ENCODE measurements around the gene PARP3. TPM values are rescaled to one million over a fixed set of nuclear protein-coding genes. Genes with fewer than 3 reads are reported as not detected.

The PARP3 gene
- polyA plus RNA-seq, 1 of the 3 experiments (the other 2 are of a cell fraction): 31.1 TPM

GRCh38 chr3:51963951-51964451 lies 21.8 kb downstream of the PARP3 start:
- no peak overlapping the region for H2AFZ ChIP-seq (ENCODE audit: low read depth)
- peak; percentile 40 for DNase-seq
- no peak overlapping the region for H3K4me2 ChIP-seq
- peaks cover 4 to 41% of the 10 kb centered on the region in 2 experiments; a peak in 2 of 4 replicates for H3K4me1 ChIP-seq (ENCODE audit: control insufficient read depth in 1 of 2, insufficient read depth in 2 of 2, low read depth in 1 of 2, low read length in 1 of 2)
- H3K4me3 ChIP-seq (ENCODE audit: low read depth in 2 of 2, low read length in 1 of 2): no peak overlapping the region
- no peaks in the 10 kb centered on the region for H3K9me2 ChIP-seq
- CTCF ChIA-PET: interaction anchor here (0.8 to 10.7 kb wide), 5 partner anchors 9 to 22 kb away, joined by 4 to 84 read pairs (median 8); partner anchors contain the start of genes ABHD14A, ABHD14B, ACY1 and GPR62
- H3F3A ChIP-seq (replicated peaks; ENCODE audit: insufficient read depth): peaks cover 6% of the 10 kb centered on the region
- WGBS (ENCODE audit: low lambda C conversion rate): 100% methylated on average over 1 of the region's 12 CpGs
- H3K79me2 ChIP-seq (ENCODE audit: insufficient read depth): peaks cover 39% of the 10 kb centered on the region
- POLR2A ChIA-PET: interaction anchor here (1.0 to 1.8 kb wide), 3 partner anchors 10 to 21 kb away, joined by 3 to 11 read pairs (median 3); partner anchors contain the start of gene ABHD14B
- no peak overlapping the region for H3K9ac ChIP-seq
- no peaks in the 10 kb centered on the region for H3K27me3 ChIP-seq (ENCODE audit: insufficient read depth)
- no peaks in the 10 kb centered on the region for H3K9me3 ChIP-seq
- H3K36me3 ChIP-seq (replicated peaks in 1 of 2; ENCODE audit: control insufficient read depth in 1 of 2, insufficient read depth in 2 of 2, low read length in 1 of 2): peaks cover 0 to 25% of the 10 kb centered on the region in 2 experiments
- H4K20me1 ChIP-seq (ENCODE audit: insufficient read depth): 0 out of 2 replicates have a peak, but pooled peaks cover 4% of the 10 kb centered on the region
- TF ChIP-seq, protein P1, sequence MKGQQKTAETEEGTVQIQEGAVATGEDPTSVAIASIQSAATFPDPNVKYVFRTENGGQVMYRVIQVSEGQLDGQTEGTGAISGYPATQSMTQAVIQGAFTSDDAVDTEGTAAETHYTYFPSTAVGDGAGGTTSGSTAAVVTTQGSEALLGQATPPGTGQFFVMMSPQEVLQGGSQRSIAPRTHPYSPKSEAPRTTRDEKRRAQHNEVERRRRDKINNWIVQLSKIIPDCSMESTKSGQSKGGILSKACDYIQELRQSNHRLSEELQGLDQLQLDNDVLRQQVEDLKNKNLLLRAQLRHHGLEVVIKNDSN (IDR thresholded peaks at IDR 0.05; ENCODE audit: borderline replicate concordance, low read depth): no peak
- TF ChIP-seq TCF12 (IDR thresholded peaks at IDR 0.05) (no peak), POLR2AphosphoS5 (IDR thresholded peaks at IDR 0.05; ENCODE audit: low read depth, low read length) (no peak), RCOR1 (IDR thresholded peaks at IDR 0.05; ENCODE audit: low read length) (no peak), EP300 (IDR thresholded peaks at IDR 0.05; ENCODE audit: borderline replicate concordance in 1 of 2, low read depth in 1 of 2, low read length in 1 of 2) (no peak)
- H3K27ac ChIP-seq (ENCODE audit: low read depth in 2 of 2, low read length in 1 of 2): peak overlapping the region in 1 of 2 experiments; percentile 16; a peak in 1 of 4 replicates

DNA sequence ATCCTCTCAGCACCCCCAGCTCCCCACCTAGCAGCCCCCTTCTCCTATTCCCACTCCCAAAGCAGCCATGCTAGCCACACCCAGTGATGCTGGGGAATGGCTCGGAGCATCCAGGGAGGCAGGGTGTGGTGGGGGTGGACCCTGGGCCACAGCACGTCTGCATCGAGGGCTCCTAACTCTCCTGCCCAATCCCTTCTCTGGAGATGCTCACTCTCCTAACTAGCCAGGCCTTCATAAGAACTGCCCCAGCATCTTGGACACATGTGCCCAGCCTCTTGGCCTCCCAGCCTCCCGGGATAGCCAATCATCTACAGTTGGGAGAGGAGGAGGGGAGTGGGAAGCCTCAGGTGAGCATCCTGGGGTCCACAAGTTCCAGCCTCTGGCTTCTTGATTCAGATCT lies 22.4 kb downstream of the PARP3 start:
- Histone ChIP-seq H3K4me3 (ENCODE audit: low read depth in 2 of 2, low read length in 1 of 2) (no peak overlapping the region), H3K9me2 (no peaks in the 10 kb centered on the region), H4K20me1 (ENCODE audit: insufficient read depth) (0 out of 2 replicates have a peak, but pooled peaks cover 4% of the 10 kb centered on the region), H3K4me1 (ENCODE audit: control insufficient read depth in 1 of 2, insufficient read depth in 2 of 2, low read depth in 1 of 2, low read length in 1 of 2) (peaks cover 4 to 46% of the 10 kb centered on the region in 2 experiments; a peak in 2 of 4 replicates), H3K9ac (no peak overlapping the region), H3F3A (replicated peaks; ENCODE audit: insufficient read depth) (peaks cover 9% of the 10 kb centered on the region), H3K9me3 (no peaks in the 10 kb centered on the region), H3K27me3 (ENCODE audit: insufficient read depth) (no peaks in the 10 kb centered on the region), H3K36me3 (replicated peaks in 1 of 2; ENCODE audit: control insufficient read depth in 1 of 2, insufficient read depth in 2 of 2, low read length in 1 of 2) (peaks cover 0 to 19% of the 10 kb centered on the region in 2 experiments), H3K4me2 (peak overlapping the region; percentile 99; the same call in 1 of the 2 replicates), H2AFZ (ENCODE audit: low read depth) (no peak overlapping the region), H3K79me2 (ENCODE audit: insufficient read depth) (peaks cover 39% of the 10 kb centered on the region), H3K27ac (ENCODE audit: low read depth in 2 of 2, low read length in 1 of 2) (no peak overlapping the region; a peak in 1 of 4 replicates)
- DNase-seq: no peak
- no peak for TF ChIP-seq JUND (IDR thresholded peaks at IDR 0.05)
- TF ChIP-seq, protein P1 (IDR thresholded peaks at IDR 0.05; ENCODE audit: borderline replicate concordance, low read depth): no peak
- no peak for TF ChIP-seq TAF1 (IDR thresholded peaks at IDR 0.05; ENCODE audit: borderline replicate concordance, low read depth, low read length)
- no peak for TF ChIP-seq RFX5 (IDR thresholded peaks at IDR 0.05; ENCODE audit: low read length)
- TF ChIP-seq, protein P2, sequence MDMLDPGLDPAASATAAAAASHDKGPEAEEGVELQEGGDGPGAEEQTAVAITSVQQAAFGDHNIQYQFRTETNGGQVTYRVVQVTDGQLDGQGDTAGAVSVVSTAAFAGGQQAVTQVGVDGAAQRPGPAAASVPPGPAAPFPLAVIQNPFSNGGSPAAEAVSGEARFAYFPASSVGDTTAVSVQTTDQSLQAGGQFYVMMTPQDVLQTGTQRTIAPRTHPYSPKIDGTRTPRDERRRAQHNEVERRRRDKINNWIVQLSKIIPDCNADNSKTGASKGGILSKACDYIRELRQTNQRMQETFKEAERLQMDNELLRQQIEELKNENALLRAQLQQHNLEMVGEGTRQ (IDR thresholded peaks at IDR 0.05; ENCODE audit: borderline replicate concordance, low read depth, low read length): no peak
- TF ChIP-seq FOSL2 (IDR thresholded peaks at IDR 0.05; ENCODE audit: borderline replicate concordance, low read depth): no peak
- no peak for TF ChIP-seq RXRA (IDR thresholded peaks at IDR 0.05; ENCODE audit: borderline replicate concordance, low read depth)
- no peak for TF ChIP-seq RCOR1 (IDR thresholded peaks at IDR 0.05; ENCODE audit: low read length)
- no peak for TF ChIP-seq NRF1 (IDR thresholded peaks at IDR 0.05; ENCODE audit: low read depth, low read length)
- no peak for TF ChIP-seq TCF12 (IDR thresholded peaks at IDR 0.05)
- TF ChIP-seq EP300 (IDR thresholded peaks at IDR 0.05; ENCODE audit: borderline replicate concordance in 1 of 2, low read depth in 1 of 2, low read length in 1 of 2): no peak
- TF ChIP-seq MAX (IDR thresholded peaks at IDR 0.05; ENCODE audit: low read depth): no peak
- no peak for TF ChIP-seq MXI1 (IDR thresholded peaks at IDR 0.05; ENCODE audit: low read depth, low read length)
- no peak for TF ChIP-seq SMC3 (IDR thresholded peaks at IDR 0.05; ENCODE audit: low read depth, low read length)
- TF ChIP-seq, protein P3, sequence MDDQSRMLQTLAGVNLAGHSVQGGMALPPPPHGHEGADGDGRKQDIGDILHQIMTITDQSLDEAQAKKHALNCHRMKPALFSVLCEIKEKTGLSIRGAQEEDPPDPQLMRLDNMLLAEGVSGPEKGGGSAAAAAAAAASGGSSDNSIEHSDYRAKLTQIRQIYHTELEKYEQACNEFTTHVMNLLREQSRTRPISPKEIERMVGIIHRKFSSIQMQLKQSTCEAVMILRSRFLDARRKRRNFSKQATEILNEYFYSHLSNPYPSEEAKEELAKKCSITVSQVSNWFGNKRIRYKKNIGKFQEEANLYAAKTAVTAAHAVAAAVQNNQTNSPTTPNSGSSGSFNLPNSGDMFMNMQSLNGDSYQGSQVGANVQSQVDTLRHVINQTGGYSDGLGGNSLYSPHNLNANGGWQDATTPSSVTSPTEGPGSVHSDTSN (IDR thresholded peaks at IDR 0.05): no peak
- TF ChIP-seq NFIC (IDR thresholded peaks at IDR 0.05; ENCODE audit: borderline replicate concordance): no peak
- TF ChIP-seq EZH2phosphoT487 (IDR thresholded peaks at IDR 0.05; ENCODE audit: borderline replicate concordance, low read depth): no peak
- WGBS (ENCODE audit: low lambda C conversion rate): 75% methylated on average over 3 of the region's 4 CpGs
- ChIA-PET CTCF (interaction anchor here (0.8 to 10.7 kb wide), 4 partner anchors 9 to 22 kb away, joined by 4 to 84 read pairs (median 6); partner anchors contain the start of genes ABHD14A, ABHD14B, ACY1 and PARP3), POLR2A (interaction anchor here (1.2 to 1.8 kb wide), 3 partner anchors 9 to 22 kb away, joined by 3 to 11 read pairs (median 4); partner anchors contain the start of genes ABHD14B and PARP3)

All from SK-N-SH (cell line).